GM23248 (cell line): Measurements from ENCODE around the gene ARF1.

Experiments used
- EZH2 ChIP-seq: fragments of 200-600 bp; sonication (generic); IDR thresholded peaks from 2 replicates; pipeline ENCODE4 v1.6.1; 2018; ENCODE audit warnings: antibody characterized with exemption, mild to moderate bottlenecking; ENCODE audit not compliant: insufficient read depth, poor library complexity, severe bottlenecking
- EZH2phosphoT487 ChIP-seq: fragments of 200-600 bp; sonication (generic); IDR thresholded peaks from 2 replicates; pipeline ENCODE4 v1.6.1; 2018; ENCODE audit warnings: antibody characterized with exemption, moderate library complexity, mild to moderate bottlenecking, low read depth; ENCODE audit not compliant: insufficient read depth

DNA sequence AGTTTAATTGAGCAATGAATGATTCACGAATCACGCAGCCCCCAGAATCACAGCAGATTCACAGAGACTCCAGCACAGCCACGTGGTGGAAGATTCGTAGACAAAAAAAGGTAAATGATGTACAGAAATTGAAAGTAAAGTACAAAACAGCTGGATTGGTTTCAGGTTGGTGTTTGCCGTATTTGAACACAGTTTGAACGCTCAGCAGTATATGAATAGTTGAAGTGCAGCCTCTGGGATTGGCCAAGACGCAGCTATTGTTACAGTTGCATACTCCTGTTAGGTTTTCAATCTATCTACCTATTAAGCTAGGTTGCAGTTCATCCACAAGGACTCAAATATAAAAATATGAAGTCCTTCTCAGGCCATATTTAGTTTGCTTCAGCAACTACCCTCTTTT is 29.7 kb downstream of the ARF1 start:
- no peak for TF ChIP-seq EZH2
- no peak for TF ChIP-seq EZH2phosphoT487
